Stimulated activated naive CD8-positive, alpha-beta T cell treated with anti-CD3 and anti-CD28 coated beads, Interleukin-15, Interleukin-2, amounts not matched to agents 100 ng/mL and 50 ng/mL, for 24 hours (primary cell): ENCODE results near the gene C3.
"Not testable (repeated sequence)": the region's sequence is repeated elsewhere in the genome, so short reads cannot be mapped to it uniquely, and the experiment has no call there.

Experiments used
- H3K27ac Mint-ChIP-seq: one replicate; pipeline ENCODE4 v1.8.0; 2021; ENCODE audit warnings: mild to moderate bottlenecking, mixed read lengths
- H3K27me3 Mint-ChIP-seq: one replicate; pipeline ENCODE4 v1.8.0; 2021; ENCODE audit warnings: mixed read lengths
- H3K36me3 Mint-ChIP-seq: one replicate; pipeline ENCODE4 v1.8.0; 2021; ENCODE audit warnings: low read depth, mixed read lengths
- H3K4me1 Mint-ChIP-seq: one replicate; pipeline ENCODE4 v1.8.0; 2021; ENCODE audit warnings: low read depth, mixed read lengths
- H3K4me3 Mint-ChIP-seq: one replicate; pipeline ENCODE4 v1.8.0; 2021; ENCODE audit warnings: mild to moderate bottlenecking, mixed read lengths
- H3K9me3 Mint-ChIP-seq: one replicate; pipeline ENCODE4 v1.8.0; 2021; ENCODE audit warnings: mixed read lengths

The C3 gene

GRCh38 chr19:6753178-6754031 is 33.0 kb upstream of the C3 start:
- H3K4me3 Mint-ChIP-seq: peak overlapping the region; percentile 71
- no peaks in the 10 kb centered on the region for H3K27me3 Mint-ChIP-seq
- H3K27ac Mint-ChIP-seq: peak overlapping the region; percentile 88
- H3K36me3 Mint-ChIP-seq: peaks cover 44% of the 10 kb centered on the region
- peaks cover 17% of the 10 kb centered on the region for H3K4me1 Mint-ChIP-seq
- no peaks in the 10 kb centered on the region for H3K9me3 Mint-ChIP-seq

- no peak overlapping the region for H3K4me3 Mint-ChIP-seq
- H3K9me3 Mint-ChIP-seq: no peaks in the 10 kb centered on the region
- H3K4me1 Mint-ChIP-seq: peaks cover 11% of the 10 kb centered on the region
- no peak overlapping the region for H3K27ac Mint-ChIP-seq
- no peaks in the 10 kb centered on the region for H3K27me3 Mint-ChIP-seq
- peaks cover 45% of the 10 kb centered on the region for H3K36me3 Mint-ChIP-seq
Measured at GRCh38 chr19:6752256-6753177, 32.1 kb upstream of the C3 start.

- H3K36me3 Mint-ChIP-seq: peaks cover 51% of the 10 kb centered on the region
- H3K4me3 Mint-ChIP-seq: no peak overlapping the region
- no peak overlapping the region for H3K27ac Mint-ChIP-seq
- peaks cover 8% of the 10 kb centered on the region for H3K4me1 Mint-ChIP-seq
- H3K27me3 Mint-ChIP-seq: no peaks in the 10 kb centered on the region
- H3K9me3 Mint-ChIP-seq: no peaks in the 10 kb centered on the region
Measured at GRCh38 chr19:6751189-6751588, 30.7 kb upstream of the C3 start.

DNA sequence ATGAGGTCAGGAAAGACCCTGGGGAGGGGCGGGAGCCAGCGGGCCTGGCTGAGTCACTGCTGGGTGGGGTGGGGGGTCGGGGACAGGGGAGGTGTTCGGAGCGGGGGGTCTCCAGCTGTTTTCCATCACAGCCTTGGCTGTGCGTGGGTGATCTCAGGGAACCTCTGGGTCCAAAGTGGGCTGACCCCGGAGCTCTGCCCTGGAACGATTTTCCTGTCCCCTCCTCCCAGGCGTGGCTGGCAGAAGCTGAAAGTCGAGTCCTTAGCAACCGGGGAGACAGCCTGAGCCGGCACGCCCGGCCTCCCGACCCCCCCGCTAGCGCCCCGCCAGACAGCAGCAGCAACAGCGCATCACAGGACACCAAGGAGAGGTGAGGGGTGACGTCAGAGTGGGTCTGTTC is 29.6 kb upstream of the C3 start:
- peak overlapping the region; percentile 61 for H3K27ac Mint-ChIP-seq
- H3K9me3 Mint-ChIP-seq: no peaks in the 10 kb centered on the region
- H3K36me3 Mint-ChIP-seq: peaks cover 59% of the 10 kb centered on the region
- H3K4me3 Mint-ChIP-seq: no peak overlapping the region
- H3K4me1 Mint-ChIP-seq: peaks cover 8% of the 10 kb centered on the region
- no peaks in the 10 kb centered on the region for H3K27me3 Mint-ChIP-seq

DNA sequence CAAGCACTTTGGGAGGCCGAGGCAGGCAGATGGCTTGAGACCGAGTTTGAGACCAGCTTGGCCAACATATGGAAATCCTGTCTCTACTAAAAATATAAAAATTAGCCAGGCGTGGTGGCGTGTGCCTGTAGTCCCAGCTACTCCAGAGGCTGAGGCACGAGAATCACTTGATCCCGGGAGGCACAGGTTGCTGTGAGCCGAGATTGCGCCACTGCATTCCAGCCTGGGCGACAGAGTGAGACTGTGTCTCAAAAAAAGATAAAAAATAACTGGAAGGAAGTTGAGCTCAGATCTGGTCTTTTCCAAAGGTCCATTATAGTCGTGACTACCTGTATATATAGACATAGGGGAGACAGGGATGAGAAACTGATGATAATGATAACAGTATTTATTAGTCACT is 28.1 kb upstream of the C3 start:
- H3K4me3 Mint-ChIP-seq, H3K9me3 Mint-ChIP-seq, H3K27me3 Mint-ChIP-seq, H3K27ac Mint-ChIP-seq: not testable (repeated sequence)
- H3K36me3 Mint-ChIP-seq: peaks cover 61% of the 10 kb centered on the region
- peaks cover 16% of the 10 kb centered on the region for H3K4me1 Mint-ChIP-seq

DNA sequence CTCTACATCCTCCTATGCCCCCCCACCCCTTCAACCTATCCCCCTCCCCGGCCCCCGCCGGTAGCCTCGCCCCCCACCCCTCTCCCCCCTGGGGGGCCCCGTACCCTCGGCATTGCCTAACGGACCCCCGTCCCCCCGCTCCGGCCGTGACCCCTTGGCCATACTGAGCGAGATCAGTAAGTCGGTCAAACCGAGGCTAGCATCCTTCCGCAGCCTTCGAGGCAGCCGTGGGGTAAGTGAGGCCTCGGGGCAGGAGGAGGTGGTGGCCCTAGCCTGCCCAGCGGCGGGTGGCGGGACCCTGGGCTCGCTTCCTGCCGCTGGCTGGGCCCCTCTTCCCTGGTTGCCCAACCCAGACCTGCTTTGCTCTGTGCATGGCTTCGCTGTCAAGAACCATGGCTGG is 25.5 kb upstream of the C3 start:
- Mint-ChIP-seq H3K27me3 (no peaks in the 10 kb centered on the region), H3K4me1 (peaks cover 16% of the 10 kb centered on the region), H3K36me3 (peaks cover 62% of the 10 kb centered on the region), H3K9me3 (no peaks in the 10 kb centered on the region), H3K4me3 (no peak overlapping the region), H3K27ac (peak overlapping the region; percentile 31)

- Mint-ChIP-seq H3K27ac (peak overlapping the region; percentile 8), H3K36me3 (peaks cover 59% of the 10 kb centered on the region), H3K27me3 (no peaks in the 10 kb centered on the region), H3K4me3 (no peak overlapping the region), H3K9me3 (no peaks in the 10 kb centered on the region), H3K4me1 (peaks cover 19% of the 10 kb centered on the region)
Measured at GRCh38 chr19:6744381-6745301, 24.2 kb upstream of the C3 start.

DNA sequence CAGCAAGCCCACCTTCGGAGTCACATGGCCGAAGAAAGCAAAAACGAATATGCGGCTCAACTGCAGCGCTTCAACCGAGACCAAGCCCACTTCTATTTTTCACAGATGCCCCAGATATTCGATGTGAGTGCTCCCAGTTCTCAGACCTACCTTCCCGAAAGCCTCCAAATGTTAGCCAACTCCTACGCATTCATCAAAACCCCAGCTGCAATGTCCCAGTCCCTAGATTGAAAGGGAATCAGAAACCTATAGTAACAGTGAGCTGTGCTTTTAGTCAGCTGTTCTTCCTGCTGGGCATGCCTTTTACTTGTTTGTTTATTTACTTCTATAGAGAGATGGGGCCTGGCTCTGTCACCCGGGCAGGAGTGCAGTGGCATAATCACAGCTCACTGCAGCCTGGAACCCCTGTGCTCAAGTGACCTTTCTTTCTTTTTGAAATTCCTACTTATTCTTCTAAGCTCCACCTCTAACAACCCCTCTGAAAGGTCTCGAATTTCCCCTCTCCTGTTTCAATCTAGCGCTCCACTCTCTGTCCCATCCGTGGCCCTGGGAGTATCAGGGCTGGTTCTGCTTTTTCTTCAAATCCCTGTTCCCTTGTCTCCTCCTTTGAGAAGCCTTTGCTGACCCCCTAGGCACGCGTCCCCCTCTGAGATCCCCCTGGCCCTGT is 23.4 kb upstream of the C3 start:
- Mint-ChIP-seq H3K27me3 (no peaks in the 10 kb centered on the region), H3K4me3 (no peak overlapping the region)

DNA sequence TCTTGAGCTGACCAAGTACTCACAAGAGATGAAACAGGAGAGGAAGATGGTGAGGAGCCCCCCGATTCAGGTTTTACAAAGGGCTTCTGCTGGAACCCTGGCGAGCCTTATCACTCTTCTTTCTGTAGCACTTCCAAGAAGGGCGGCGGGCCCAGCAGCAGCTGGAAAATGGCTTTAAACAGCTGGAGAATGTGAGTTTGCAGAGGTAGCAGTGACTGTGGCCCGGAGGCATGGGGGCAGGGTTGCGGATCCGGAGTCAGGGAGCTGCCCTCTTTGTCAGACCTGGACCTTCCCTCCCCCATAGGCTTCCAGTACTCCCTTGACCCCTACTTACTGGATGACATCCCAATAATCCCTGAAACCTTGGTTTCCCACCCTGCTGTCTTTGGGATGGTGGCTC is 22.6 kb upstream of the C3 start:
- no peaks in the 10 kb centered on the region for H3K27me3 Mint-ChIP-seq
- peaks cover 32% of the 10 kb centered on the region for H3K4me1 Mint-ChIP-seq
- no peak overlapping the region for H3K4me3 Mint-ChIP-seq
- no peak overlapping the region for H3K27ac Mint-ChIP-seq
- no peaks in the 10 kb centered on the region for H3K9me3 Mint-ChIP-seq
- H3K36me3 Mint-ChIP-seq: peaks cover 45% of the 10 kb centered on the region

More for the DNA sequence above, 23.4 kb upstream of the C3 start:
- Mint-ChIP-seq H3K4me1 (peaks cover 24% of the 10 kb centered on the region), H3K27ac (peak overlapping the region; percentile 8), H3K9me3 (no peaks in the 10 kb centered on the region), H3K36me3 (peaks cover 53% of the 10 kb centered on the region)

GRCh38 chr19:6740589-6741343 is 20.3 kb upstream of the C3 start:
- Mint-ChIP-seq H3K36me3 (peaks cover 29% of the 10 kb centered on the region), H3K4me3 (peak overlapping the region; percentile 86), H3K27me3 (no peaks in the 10 kb centered on the region), H3K4me1 (peaks cover 45% of the 10 kb centered on the region), H3K9me3 (no peaks in the 10 kb centered on the region), H3K27ac (peak overlapping the region; percentile 55)

DNA sequence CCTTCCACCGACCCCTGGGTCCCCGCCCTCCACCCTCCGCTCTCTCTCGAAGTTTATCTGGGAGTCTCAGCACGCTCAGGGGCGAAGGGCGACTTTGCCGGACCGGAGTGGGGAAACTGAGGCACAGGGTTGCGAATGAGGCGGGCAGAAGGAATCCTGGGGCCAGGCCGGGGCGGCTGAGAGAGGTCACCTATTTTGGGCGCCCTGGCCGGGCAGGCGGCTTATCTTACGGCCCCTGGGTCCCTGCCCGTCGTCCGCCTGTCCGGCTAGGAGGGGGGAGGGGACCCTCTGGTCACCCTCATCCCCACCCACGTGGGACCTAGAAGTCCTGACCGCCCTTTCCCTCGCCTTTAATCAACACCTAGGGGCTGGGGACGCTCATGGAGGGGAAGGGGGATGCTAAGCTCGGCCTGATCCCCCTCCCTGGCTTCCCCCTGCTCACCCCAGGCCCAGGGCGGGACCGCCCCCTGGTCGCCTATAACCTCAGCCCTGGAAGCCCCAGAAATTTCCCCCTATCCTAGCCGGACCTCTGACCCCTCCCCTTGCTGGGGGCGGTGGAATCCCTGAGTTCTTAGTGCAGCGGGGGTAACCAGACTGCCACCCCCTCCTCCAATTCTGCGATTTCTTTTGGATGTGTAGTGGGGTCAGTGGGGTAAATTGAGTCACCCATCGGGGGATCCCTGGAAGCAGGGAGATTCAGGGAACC is 19.6 kb upstream of the C3 start:
- H3K27me3 Mint-ChIP-seq: no peaks in the 10 kb centered on the region
- peak overlapping the region; percentile 36 for H3K27ac Mint-ChIP-seq
- H3K4me3 Mint-ChIP-seq: peak overlapping the region; percentile 86
- no peaks in the 10 kb centered on the region for H3K9me3 Mint-ChIP-seq
- H3K4me1 Mint-ChIP-seq: peaks cover 52% of the 10 kb centered on the region
- peaks cover 22% of the 10 kb centered on the region for H3K36me3 Mint-ChIP-seq

DNA sequence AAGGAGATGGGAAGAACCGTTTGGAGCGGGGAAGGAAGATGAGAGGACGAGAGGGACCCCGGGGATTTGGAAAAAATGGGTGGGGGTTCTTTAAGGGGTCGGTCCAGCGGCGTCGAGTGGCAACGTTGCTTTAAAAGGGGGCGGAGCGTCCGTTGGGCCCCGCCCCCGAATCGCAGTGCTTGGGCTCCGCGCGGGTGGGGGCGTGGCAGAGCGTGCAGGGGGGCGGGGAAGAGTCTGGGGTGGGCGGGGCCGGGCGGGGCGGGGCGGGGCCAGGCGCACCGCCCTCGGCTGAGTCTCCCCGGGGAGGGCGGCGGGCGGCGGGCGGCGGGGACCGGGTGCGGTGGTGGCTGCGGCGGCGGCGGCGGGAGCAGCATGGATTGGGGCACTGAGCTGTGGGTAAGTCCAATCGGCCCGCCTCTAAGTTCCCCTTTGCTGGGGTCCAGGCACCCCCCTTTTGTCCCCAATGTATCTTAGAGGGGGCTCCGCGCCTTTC is 19.0 kb upstream of the C3 start, which contains the start of gene TRIP10:
TSS of gene TRIP10 (plus strand) at position 291 of the 493 bp plus-strand sequence. CDS start at position 373, 82 bp downstream.
- Mint-ChIP-seq H3K9me3 (no peaks in the 10 kb centered on the region), H3K27ac (peak within 1 kb of the TSS; percentile 96), H3K36me3 (peaks cover 21% of the 10 kb centered on the region), H3K4me3 (peak within 1 kb of the TSS; percentile 96), H3K4me1 (peaks cover 52% of the 10 kb centered on the region), H3K27me3 (no peaks in the 10 kb centered on the region)
